IMR-90 (cell line): ENCODE data around the gene CRISPLD2. TPM values are rescaled to one million over a fixed set of nuclear protein-coding genes. Genes with fewer than 3 reads are reported as not detected.

Experiments
- ATAC-seq: fragments of 200-7000 bp; cut with Tn5 transposase; 2 replicates; pipeline ENCODE4 v1.9.1; 2020; ENCODE audit warnings: low read depth, mild to moderate bottlenecking, moderate library complexity
- BruUV-seq: library from RNA; stranded (reverse); fragments of 400-500 nt; replicated peaks from 2 replicates; lab custom pipeline; 2021; lab: Mats Ljungman, UMichigan
- CTCF ChIA-PET: fragments of 300-600 bp; formaldehyde crosslinking; extraction: SDS; loops from one replicate; lab custom pipeline; 2021; ENCODE audit warnings: antibody characterized with exemption; lab: Yijun Ruan, JAX
- POLR2A ChIA-PET: fragments of 300-600 bp; sonication (Branson Sonifier 250); formaldehyde crosslinking; loops from one replicate; lab custom pipeline; 2022; ENCODE audit warnings: antibody characterized with exemption; ENCODE audit not compliant: unreplicated experiment; lab: Charles Lee
- DNase-seq: peaks from one replicate; pipeline ENCODE4 v3.0.0; 2013
- H2AFZ ChIP-seq: replicated peaks from 2 replicates; pipeline ENCODE3; 2013; ENCODE audit warnings: low read length, mild to moderate bottlenecking; ENCODE audit not compliant: poor library complexity
- H2AK5ac ChIP-seq: 2 replicates; pipeline ENCODE4 v1.6.1; 2013; ENCODE audit warnings: low read depth, low read length, inconsistent platforms
- H2AK9ac ChIP-seq: replicated peaks from 2 replicates; pipeline ENCODE3; 2013; ENCODE audit warnings: mild to moderate bottlenecking, low read depth, low read length, moderate library complexity; ENCODE audit not compliant: poor library complexity
- H2BK120ac ChIP-seq: 2 replicates; pipeline ENCODE4 v1.6.1; 2013; ENCODE audit warnings: low read depth, low read length, inconsistent platforms
- H2BK15ac ChIP-seq: 3 replicates; pipeline ENCODE4 v1.6.1; 2013; ENCODE audit warnings: low read depth, low read length, inconsistent platforms
- H2BK20ac ChIP-seq: 2 replicates; pipeline ENCODE4 v1.6.1; 2013; ENCODE audit warnings: low read depth, mild to moderate bottlenecking, inconsistent platforms, low read length, moderate library complexity
- H2BK5ac ChIP-seq: 2 replicates; pipeline ENCODE4 v1.6.1; 2013; ENCODE audit warnings: mild to moderate bottlenecking, low read depth, low read length, inconsistent platforms; ENCODE audit not compliant: poor library complexity, severe bottlenecking
- H3K14ac ChIP-seq: replicated peaks from 2 replicates; pipeline ENCODE4 v1.6.1; 2013; ENCODE audit warnings: low read depth, low read length, inconsistent platforms
- H3K18ac ChIP-seq: 2 replicates; pipeline ENCODE4 v1.6.1; 2013; ENCODE audit warnings: low read depth, low read length, control low read depth
- H3K23ac ChIP-seq: 2 replicates; pipeline ENCODE4 v1.6.1; 2013; ENCODE audit warnings: low read depth, low read length, inconsistent platforms
- H3K27ac ChIP-seq: 2 replicates; pipeline ENCODE4 v1.5.1; 2013; ENCODE audit warnings: mild to moderate bottlenecking, control low read depth, low read length; ENCODE audit not compliant: insufficient read depth
- H3K27me3 ChIP-seq: 2 replicates; pipeline ENCODE4 v1.6.1; 2013; ENCODE audit warnings: low read length; ENCODE audit not compliant: control insufficient read depth, insufficient read depth
- H3K36me3 ChIP-seq: 2 replicates; pipeline ENCODE4 v1.6.1; 2013; ENCODE audit warnings: low read length, mixed read lengths; ENCODE audit not compliant: control insufficient read depth, insufficient read depth
- H3K4ac ChIP-seq: 2 replicates; pipeline ENCODE4 v1.6.1; 2013; ENCODE audit warnings: low read depth, low read length, inconsistent platforms
- H3K4me1 ChIP-seq: 2 replicates; pipeline ENCODE4 v1.6.1; 2013; ENCODE audit warnings: low read length, mixed read lengths; ENCODE audit not compliant: control insufficient read depth, insufficient read depth
- H3K4me2 ChIP-seq: 2 replicates; pipeline ENCODE4 v1.6.1; 2013; ENCODE audit warnings: low read depth, mild to moderate bottlenecking, control low read depth, low read length, moderate library complexity
- H3K4me3 ChIP-seq: 2 replicates; pipeline ENCODE4 v1.5.1; 2013; ENCODE audit warnings: low read depth, mild to moderate bottlenecking, control low read depth, low read length, moderate library complexity; ENCODE audit not compliant: insufficient read depth
- H3K56ac ChIP-seq: 2 replicates; pipeline ENCODE4 v1.6.1; 2013; ENCODE audit warnings: low read length, inconsistent platforms; ENCODE audit not compliant: insufficient read depth; ENCODE audit errors: extremely low read depth
- H3K79me1 ChIP-seq, 2 experiments: 2 replicates each; pipeline ENCODE4 v1.6.1; 2013; ENCODE audit warnings: low read length in 2 of 2, inconsistent platforms in 1 of 2, low read depth in 1 of 2
- H3K9ac ChIP-seq: 2 replicates; pipeline ENCODE4 v1.6.1; 2013; ENCODE audit warnings: low read depth, low read length, control low read depth
- H3K9me1 ChIP-seq: 2 replicates; pipeline ENCODE4 v1.6.1; 2013; ENCODE audit warnings: low read length, inconsistent platforms; ENCODE audit not compliant: insufficient read depth
- H3K9me3 ChIP-seq: 2 replicates; pipeline ENCODE4 v1.6.1; 2013; ENCODE audit warnings: low read length; ENCODE audit not compliant: control insufficient read depth, insufficient read depth
- H4K20me1 ChIP-seq: 2 replicates; pipeline ENCODE4 v1.6.1; 2013; ENCODE audit warnings: low read length, inconsistent platforms; ENCODE audit not compliant: insufficient read depth
- H4K5ac ChIP-seq: 2 replicates; pipeline ENCODE4 v1.6.1; 2013; ENCODE audit warnings: mild to moderate bottlenecking, low read depth, low read length, control low read depth
- H4K8ac ChIP-seq, 2 experiments: 2 replicates each; pipeline ENCODE4 v1.6.1; 2013; ENCODE audit warnings: low read depth in 2 of 2, low read length in 2 of 2, control low read depth in 1 of 2, inconsistent platforms in 1 of 2
- H4K91ac ChIP-seq: 2 replicates; pipeline ENCODE4 v1.6.1; 2013; ENCODE audit warnings: low read depth, low read length, inconsistent platforms; ENCODE audit not compliant: insufficient read depth
- BHLHE40 ChIP-seq: fragments of 150-350 bp; IDR thresholded peaks from 2 replicates; pipeline ENCODE4 v1.6.1; 2016; ENCODE audit warnings: mild to moderate bottlenecking, low read depth, low read length
- CEBPB ChIP-seq: IDR thresholded peaks from 2 replicates; pipeline ENCODE4 v1.6.1; 2012; ENCODE audit warnings: low read depth, low read length, improper control_type of control experiment
- CHD1 ChIP-seq: IDR thresholded peaks from 2 replicates; pipeline ENCODE4 v1.6.1; 2012; ENCODE audit warnings: low read depth, low read length, improper control_type of control experiment
- CTCF ChIP-seq: conservative IDR thresholded peaks from 2 replicates; pipeline ENCODE4 v1.5.1; 2012; ENCODE audit warnings: mild to moderate bottlenecking, low read depth, low read length, improper control_type of control experiment
- FOS ChIP-seq: fragments of 150-350 bp; IDR thresholded peaks from 2 replicates; pipeline ENCODE4 v1.6.1; 2016; ENCODE audit warnings: low read depth, low read length
- NFE2L2 ChIP-seq: fragments of 150-350 bp; IDR thresholded peaks from 2 replicates; pipeline ENCODE4 v1.6.1; 2016; ENCODE audit warnings: low read depth, mild to moderate bottlenecking, low read length
- RAD21 ChIP-seq: IDR thresholded peaks from 2 replicates; pipeline ENCODE4 v1.6.1; 2012; ENCODE audit warnings: low read length, improper control_type of control experiment
- RFX5 ChIP-seq: IDR thresholded peaks from 2 replicates; pipeline ENCODE4 v1.8.0; 2012; ENCODE audit warnings: low read depth, mild to moderate bottlenecking, low read length, moderate library complexity
- SMC3 ChIP-seq: fragments of 150-350 bp; IDR thresholded peaks from 2 replicates; pipeline ENCODE4 v1.6.1; 2016; ENCODE audit warnings: low read depth, mild to moderate bottlenecking, antibody characterized with exemption, low read length, moderate library complexity
- USF2 ChIP-seq: fragments of 150-350 bp; IDR thresholded peaks from 2 replicates; pipeline ENCODE4 v1.6.1; 2017; ENCODE audit warnings: mild to moderate bottlenecking, antibody characterized with exemption, low read length, low read depth
- WGBS, 2 experiments: methylation state at CpG; one replicate each; pipeline versions ENCODE4 v1.1.5 to v1.1.7; 2013; ENCODE audit warnings: missing lambda C conversion rate in 2 of 2; ENCODE audit not compliant: insufficient read length in 1 of 2; ENCODE audit errors: extremely low coverage in 2 of 2; 5-methylcytosine and 5-hydroxymethylcytosine counted together
- dilution Hi-C: fragments of 300-500 bp; cut with HindIII; formaldehyde crosslinking; loops from one replicate; pipeline ENCODE4 v1.14.3; 2018; ENCODE audit warnings: low sequenced_read_pairs; ENCODE audit not compliant: unreplicated experiment
- in situ Hi-C: fragments of 300-500 bp; cut with MboI; formaldehyde crosslinking; loops from 3 replicates; pipeline ENCODE4 v1.14.3; 2019; ENCODE audit warnings: low sequenced_read_pairs, inconsistent platforms, mixed read lengths
- intact Hi-C: fragments of 100-400 bp; cut with micrococcal nuclease; formaldehyde crosslinking; loops from 2 replicates; pipeline ENCODE4 v1.10.0; 2022
- polyA plus RNA-seq, 3 experiments: library from polyadenylated mRNA; depleted of rRNA; stranded (reverse); fragments of >200 nt; gene quantifications; 2 replicates each; pipeline ENCODE4 v1.2.3, GENCODE V29; 2012; ENCODE audit warnings: low replicate concordance in 1 of 3
- total RNA-seq: library from RNA; depleted of rRNA; stranded (reverse); fragments of >200 nt; gene quantifications from 2 replicates; pipeline ENCODE4 v1.2.3, GENCODE V29; 2012

CRISPLD2 gene
- total and polyA plus RNA-seq, 2 of the 4 experiments (the other 2 are of a cell fraction): 23.1 to 37.5 TPM

DNA sequence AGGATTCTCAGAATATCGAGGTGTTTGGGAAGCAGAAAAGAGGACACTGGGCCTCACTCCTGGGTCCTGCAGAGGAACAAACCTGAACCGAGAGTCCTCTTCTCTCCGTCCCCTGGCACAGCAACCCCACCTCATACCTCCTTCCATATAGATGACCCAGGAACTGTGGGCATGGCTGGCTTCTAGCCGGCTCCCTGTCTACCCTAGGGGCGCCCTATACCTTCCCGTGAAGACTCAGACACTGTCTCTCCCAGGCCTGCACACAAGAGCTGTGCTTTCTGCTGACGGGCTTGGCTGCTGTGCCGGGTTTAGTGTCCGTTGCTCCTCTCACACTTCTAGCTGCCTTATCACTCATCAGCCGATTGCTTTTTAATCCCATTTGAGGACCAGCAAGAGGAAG is 46.5 kb upstream of the CRISPLD2 start (continued):
- TF ChIP-seq CTCF (no peak), BHLHE40 (no peak), CHD1 (no peak), FOS (no peak)

DNA sequence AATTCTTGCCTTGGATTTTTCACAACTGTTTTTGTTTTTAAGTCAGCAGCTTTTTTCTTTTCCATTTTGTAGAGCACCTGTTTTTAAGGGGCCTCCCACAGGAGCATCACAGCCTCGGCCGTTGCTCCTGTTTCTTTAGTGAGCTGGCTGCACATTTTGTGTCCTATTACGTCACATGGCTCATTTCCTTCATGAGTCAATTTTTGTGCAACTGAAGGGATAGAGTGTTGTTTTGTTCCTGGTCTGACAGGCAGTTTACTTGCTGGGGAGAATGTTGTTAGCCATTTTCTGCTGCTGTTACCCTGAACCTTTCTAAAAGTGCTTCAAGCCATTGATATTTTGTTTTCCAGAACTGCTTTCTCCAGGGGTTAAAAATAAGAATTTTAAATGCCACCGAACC is 45.0 kb upstream of the CRISPLD2 start:
- Histone ChIP-seq H3K4me3 (no peak overlapping the region), H3K23ac (no peak overlapping the region), H2BK5ac (peak overlapping the region; percentile 52), H3K27ac (no peak overlapping the region), H2BK20ac (no peak overlapping the region), H3K4me1 (peaks cover 6% of the 10 kb centered on the region), H3K79me1 (peaks cover 19 to 56% of the 10 kb centered on the region in 2 experiments), H3K18ac (no peak overlapping the region), H3K9me1 (0 out of 2 replicates have a peak, but pooled peaks cover 3% of the 10 kb centered on the region), H4K5ac (peak overlapping the region; percentile 31; the same call in 1 of the 2 replicates), H3K9ac (no peak overlapping the region), H4K20me1 (no peaks in the 10 kb centered on the region), H4K8ac (no peak overlapping the region), H2AK5ac (no peak overlapping the region), H3K27me3 (no peaks in the 10 kb centered on the region), H2BK120ac (no peak overlapping the region), H3K4ac (peak overlapping the region; percentile 52; the same call in 1 of the 2 replicates), H2BK15ac (no peak overlapping the region), H2AFZ (no peak overlapping the region), H4K91ac (0 out of 2 replicates have a peak overlapping the region, but pooled peaks have one; percentile 47), H3K4me2 (no peak overlapping the region), H3K14ac (no peak overlapping the region), H3K9me3 (no peaks in the 10 kb centered on the region), H3K56ac (no peak overlapping the region), H2AK9ac (no peak overlapping the region), H3K36me3 (peaks cover 54% of the 10 kb centered on the region)
- POLR2A ChIA-PET: no interaction called here
- intact Hi-C loops: no loop called here
- BruUV-seq: no TSS peak
- CTCF ChIA-PET: interaction anchor here (0.6 kb wide), 1 partner anchor 310 kb away, joined by 3 read pairs; no protein-coding TSS in a partner anchor
- in situ Hi-C loops: no loop called here
- no peak for TF ChIP-seq NFE2L2
- TF ChIP-seq USF2: peak; percentile 49; the same call in 1 of the 2 replicates
- TF ChIP-seq FOS: peak; percentile 78; the same call in 1 of the 2 replicates
- TF ChIP-seq CEBPB: peak; percentile 96
- TF ChIP-seq RAD21: 0 out of 2 replicates have a peak, but pooled peaks have one; percentile 15
- TF ChIP-seq SMC3: peak; percentile 16; the same call in 1 of the 2 replicates
- TF ChIP-seq RFX5: no peak
- no CpG with 5 or more reads among the region's 4 CpGs for WGBS, 2 experiments
- DNase-seq: peak; percentile 98
- peak; percentile 92 for ATAC-seq
- dilution Hi-C loops: no loop called here
